KMS-11 (cell line): Measurements from ENCODE around the gene ERC2.

ENCODE experiments used
- H2AFZ ChIP-seq: fragments of 200-600 bp; sonication (generic); 2 replicates; pipeline ENCODE4 v1.6.1; 2016; ENCODE audit warnings: antibody characterized with exemption, mixed run types, low read depth
- H3K27ac ChIP-seq: fragments of 200-600 bp; sonication (generic); 2 replicates; pipeline ENCODE4 v1.6.1; 2016; ENCODE audit warnings: mild to moderate bottlenecking, mixed run types
- H3K27me3 ChIP-seq: fragments of 200-600 bp; sonication (generic); 2 replicates; pipeline ENCODE4 v1.6.1; 2017; ENCODE audit warnings: mild to moderate bottlenecking, low read depth, mixed run types, moderate library complexity; ENCODE audit not compliant: insufficient read depth
- H3K36me3 ChIP-seq: fragments of 200-600 bp; sonication (generic); 2 replicates; pipeline ENCODE4 v1.6.1; 2017; ENCODE audit warnings: mild to moderate bottlenecking, mixed run types; ENCODE audit not compliant: insufficient read depth
- H3K4me1 ChIP-seq: fragments of 200-600 bp; sonication (generic); 2 replicates; pipeline ENCODE4 v1.6.1; 2016; ENCODE audit warnings: mild to moderate bottlenecking, low read depth, mixed run types; ENCODE audit not compliant: poor library complexity, severe bottlenecking
- H3K4me2 ChIP-seq: fragments of 200-600 bp; sonication (generic); 2 replicates; pipeline ENCODE4 v1.7.0; 2016; ENCODE audit warnings: mild to moderate bottlenecking, mixed run types
- H3K4me3 ChIP-seq: fragments of 200-600 bp; sonication (generic); IDR thresholded peaks from 2 replicates; pipeline ENCODE4 v1.6.1; 2017; ENCODE audit warnings: low read depth, low read length, mixed read lengths; ENCODE audit not compliant: insufficient read depth
- H3K79me2 ChIP-seq: fragments of 200-600 bp; sonication (generic); 2 replicates; pipeline ENCODE4 v1.6.1; 2016; ENCODE audit warnings: low read depth, mixed run types; ENCODE audit not compliant: insufficient read depth
- H3K9ac ChIP-seq: fragments of 200-600 bp; sonication (generic); 2 replicates; pipeline ENCODE4 v1.6.1; 2016; ENCODE audit warnings: mild to moderate bottlenecking, mixed run types
- H4K20me1 ChIP-seq: fragments of 200-600 bp; sonication (generic); 2 replicates; pipeline ENCODE4 v1.6.1; 2016; ENCODE audit warnings: mild to moderate bottlenecking, mixed run types; ENCODE audit not compliant: insufficient read depth
- TF ChIP-seq, protein P1 (sequence below): fragments of 200-600 bp; sonication (generic); conservative IDR thresholded peaks from 2 replicates; pipeline ENCODE4 v1.6.1; 2017; ENCODE audit warnings: low read depth, mild to moderate bottlenecking, antibody characterized with exemption, low read length, moderate library complexity, mixed read lengths

The ERC2 gene

DNA sequence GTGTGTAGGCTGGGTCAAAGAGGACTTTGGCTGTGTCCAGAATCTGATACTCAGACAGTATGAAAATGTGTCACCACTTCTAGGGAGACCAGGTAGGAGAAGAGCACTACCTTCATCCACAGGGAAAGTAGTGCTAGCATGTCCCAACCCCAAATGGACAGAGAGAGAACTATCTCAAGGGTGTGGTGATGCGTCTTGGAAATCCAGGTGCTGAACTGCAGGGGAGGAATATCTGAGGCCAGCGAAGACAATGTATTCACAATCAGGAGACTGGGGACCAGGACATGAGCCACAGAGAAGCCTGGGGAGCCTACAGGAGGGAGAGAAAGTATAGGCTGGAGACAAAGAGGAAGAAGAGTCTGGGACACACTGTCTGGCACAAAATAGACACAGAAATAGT lies 829.1 kb downstream of the ERC2 start:
- Histone ChIP-seq H3K4me1 (no peaks in the 10 kb centered on the region), H3K4me2 (no peak overlapping the region), H4K20me1 (no peaks in the 10 kb centered on the region)

DNA sequence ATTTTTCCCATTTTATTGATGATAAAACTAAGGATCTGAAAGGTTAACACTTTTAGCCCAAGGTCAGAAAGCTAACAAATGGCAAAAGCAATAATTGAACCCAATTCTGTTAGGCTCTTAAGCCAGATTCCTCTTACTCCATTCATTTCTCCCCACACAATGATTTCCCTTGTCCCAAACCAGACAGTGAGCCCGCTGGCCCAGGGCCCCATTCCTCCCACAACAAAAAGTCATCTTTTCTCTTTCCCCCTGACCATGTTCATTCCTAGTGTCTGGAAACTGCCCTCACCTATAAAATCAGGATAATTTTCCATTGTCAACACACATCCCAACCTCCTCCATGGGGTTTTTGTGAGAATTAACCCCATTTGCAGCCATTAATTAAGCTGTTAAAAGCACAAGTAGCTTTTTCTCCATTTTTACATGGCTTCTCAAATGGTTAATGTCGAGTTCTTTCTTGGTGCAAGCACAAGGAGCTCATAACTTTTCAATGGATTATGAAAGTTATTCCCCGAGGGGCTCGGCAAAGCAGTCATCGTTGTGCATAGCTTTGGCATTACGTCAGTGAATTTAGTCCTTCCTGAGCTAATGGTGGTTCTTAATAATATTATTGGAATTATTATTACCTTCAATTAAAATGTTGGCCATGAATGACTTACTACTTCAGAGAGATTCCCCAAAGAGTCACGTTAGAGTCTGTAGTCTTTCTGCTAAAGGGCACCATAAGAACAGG lies 830.2 kb downstream of the ERC2 start:
- H3K27me3 ChIP-seq: no peaks in the 10 kb centered on the region
- no peaks in the 10 kb centered on the region for H3K36me3 ChIP-seq
- TF ChIP-seq, protein P1, sequence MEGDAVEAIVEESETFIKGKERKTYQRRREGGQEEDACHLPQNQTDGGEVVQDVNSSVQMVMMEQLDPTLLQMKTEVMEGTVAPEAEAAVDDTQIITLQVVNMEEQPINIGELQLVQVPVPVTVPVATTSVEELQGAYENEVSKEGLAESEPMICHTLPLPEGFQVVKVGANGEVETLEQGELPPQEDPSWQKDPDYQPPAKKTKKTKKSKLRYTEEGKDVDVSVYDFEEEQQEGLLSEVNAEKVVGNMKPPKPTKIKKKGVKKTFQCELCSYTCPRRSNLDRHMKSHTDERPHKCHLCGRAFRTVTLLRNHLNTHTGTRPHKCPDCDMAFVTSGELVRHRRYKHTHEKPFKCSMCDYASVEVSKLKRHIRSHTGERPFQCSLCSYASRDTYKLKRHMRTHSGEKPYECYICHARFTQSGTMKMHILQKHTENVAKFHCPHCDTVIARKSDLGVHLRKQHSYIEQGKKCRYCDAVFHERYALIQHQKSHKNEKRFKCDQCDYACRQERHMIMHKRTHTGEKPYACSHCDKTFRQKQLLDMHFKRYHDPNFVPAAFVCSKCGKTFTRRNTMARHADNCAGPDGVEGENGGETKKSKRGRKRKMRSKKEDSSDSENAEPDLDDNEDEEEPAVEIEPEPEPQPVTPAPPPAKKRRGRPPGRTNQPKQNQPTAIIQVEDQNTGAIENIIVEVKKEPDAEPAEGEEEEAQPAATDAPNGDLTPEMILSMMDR: no peak
- H3K4me3 ChIP-seq: no peak overlapping the region
- no peak overlapping the region for H3K9ac ChIP-seq
- H4K20me1 ChIP-seq: no peaks in the 10 kb centered on the region
- no peak overlapping the region for H2AFZ ChIP-seq
- no peak overlapping the region for H3K4me2 ChIP-seq
- no peak overlapping the region for H3K27ac ChIP-seq
- H3K79me2 ChIP-seq: no peaks in the 10 kb centered on the region
- H3K4me1 ChIP-seq: no peaks in the 10 kb centered on the region

More for the DNA sequence above, 829.1 kb downstream of the ERC2 start:
- Histone ChIP-seq H3K9ac (no peak overlapping the region), H3K27ac (no peak overlapping the region), H3K79me2 (no peaks in the 10 kb centered on the region), H3K36me3 (no peaks in the 10 kb centered on the region), H3K4me3 (no peak overlapping the region), H3K27me3 (no peaks in the 10 kb centered on the region), H2AFZ (no peak overlapping the region)
- TF ChIP-seq, protein P1: no peak

DNA sequence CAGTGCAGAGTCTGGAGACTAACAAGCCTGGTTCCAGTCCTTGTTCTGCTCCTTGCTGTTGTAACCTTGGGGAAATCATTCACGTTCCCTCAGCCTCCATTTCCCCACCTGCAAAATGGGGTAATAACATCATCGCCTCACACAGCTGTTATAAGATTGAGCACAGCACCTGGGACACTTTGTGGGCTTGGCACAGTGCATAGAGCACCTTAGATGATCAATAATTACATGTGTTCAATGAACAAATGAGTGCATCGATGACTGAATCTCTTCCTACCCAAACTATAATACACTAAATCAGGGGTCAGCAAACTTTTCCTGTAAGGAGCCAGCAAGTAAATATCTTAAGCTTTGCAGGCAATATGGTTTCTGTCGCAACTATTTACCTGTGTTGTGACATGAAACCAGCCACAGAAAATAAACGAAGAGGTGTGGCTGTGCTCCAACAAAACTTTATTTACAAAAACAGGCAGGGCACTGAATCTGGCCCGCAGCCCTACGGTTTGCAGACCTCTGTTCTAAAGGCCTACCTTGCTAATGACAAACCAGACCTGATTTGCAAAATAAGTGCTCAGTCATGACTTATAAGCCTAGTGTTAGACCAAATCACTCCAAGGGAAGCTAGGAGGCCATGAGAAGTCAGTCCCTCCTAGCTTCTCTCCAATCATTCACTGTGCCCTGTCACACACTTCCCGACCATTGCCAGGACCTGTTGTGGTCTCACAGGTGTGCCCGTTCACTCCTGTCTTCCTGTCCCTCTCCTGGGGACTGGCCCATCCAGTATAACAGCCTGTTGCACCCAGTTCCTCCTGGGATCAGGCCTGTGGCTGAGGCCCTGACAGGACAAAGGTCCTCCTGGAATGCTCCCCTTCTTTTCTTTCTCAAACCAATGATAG lies 831.7 kb downstream of the ERC2 start:
- Histone ChIP-seq H3K27ac (no peak overlapping the region), H3K4me3 (no peak overlapping the region), H2AFZ (no peak overlapping the region), H3K9ac (no peak overlapping the region), H3K36me3 (no peaks in the 10 kb centered on the region), H3K27me3 (no peaks in the 10 kb centered on the region), H3K4me1 (no peaks in the 10 kb centered on the region), H4K20me1 (no peaks in the 10 kb centered on the region), H3K4me2 (no peak overlapping the region), H3K79me2 (no peaks in the 10 kb centered on the region)
- TF ChIP-seq, protein P1: no peak

DNA sequence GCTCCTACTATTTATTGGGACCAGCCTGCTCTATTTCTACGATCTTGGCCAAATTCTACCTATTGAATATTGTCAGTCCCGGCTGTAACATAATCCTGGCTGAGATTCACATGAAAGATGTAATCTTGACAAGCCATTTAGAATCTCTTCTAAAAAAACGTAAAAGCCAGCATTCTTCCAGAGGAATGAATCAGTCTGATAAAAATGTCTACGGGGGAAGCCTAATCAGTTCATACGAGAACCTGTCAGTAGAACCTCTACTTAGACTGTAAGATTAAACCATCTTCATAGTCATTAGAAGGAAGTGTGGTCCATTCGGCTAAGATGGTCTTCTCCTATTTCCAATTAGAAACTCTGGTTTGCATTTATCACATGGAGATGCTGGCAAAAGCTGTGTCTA lies 833.9 kb downstream of the ERC2 start:
- TF ChIP-seq, protein P1: no peak
- Histone ChIP-seq H3K27me3 (no peaks in the 10 kb centered on the region), H3K27ac (no peak overlapping the region), H3K4me3 (no peak overlapping the region), H3K36me3 (no peaks in the 10 kb centered on the region), H3K4me2 (no peak overlapping the region), H3K4me1 (peaks cover 4% of the 10 kb centered on the region), H3K9ac (no peak overlapping the region), H3K79me2 (no peaks in the 10 kb centered on the region), H4K20me1 (no peaks in the 10 kb centered on the region), H2AFZ (no peak overlapping the region)
